ENCODE data around the gene NBEA.

NBEA gene

DNA sequence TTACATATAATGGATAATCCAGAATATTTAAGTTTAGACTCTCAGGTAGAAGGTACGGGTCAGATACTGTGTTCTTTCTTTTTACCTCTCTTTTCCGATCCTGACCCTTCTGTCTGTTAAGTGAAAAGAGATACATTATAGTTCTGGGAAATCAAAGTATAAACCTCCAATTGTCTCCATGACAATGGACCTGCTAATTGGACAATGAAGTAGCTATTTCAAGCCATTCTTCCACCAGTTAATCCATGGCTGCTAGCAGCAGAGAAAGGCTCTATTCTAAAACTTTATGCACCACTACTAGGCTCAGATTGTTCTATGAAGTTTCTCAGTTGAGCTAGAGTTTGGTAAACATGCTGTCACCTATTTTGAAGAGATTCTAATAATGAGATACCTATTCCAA is 8.3 kb upstream of the NBEA start:
- H3K9me3 ChIP-seq (ENCODE audit: control extremely low read depth in 1 of 5, control insufficient read depth in 4 of 5, insufficient read depth in 2 of 5, low read depth in 1 of 5, low read length in 4 of 5) = no peaks in the 10 kb centered on the region
- H3K27ac ChIP-seq (ENCODE audit: insufficient read depth in 1 of 2, low read depth in 1 of 2, low read length in 2 of 2, poor library complexity in 1 of 2, severe bottlenecking in 2 of 2) = no peak overlapping the region
- peaks cover 0 to 4% (median 2%) of the 10 kb centered on the region in 5 experiments for H3K27me3 ChIP-seq (replicated peaks in 2 of 5; ENCODE audit: control insufficient read depth in 4 of 5, insufficient read depth in 5 of 5, low read length in 4 of 5)
- no peak for DNase-seq
- no peaks in the 10 kb centered on the region for H3K36me3 ChIP-seq (ENCODE audit: control insufficient read depth in 4 of 4, insufficient read depth in 4 of 4, low read length in 3 of 4)
- no peak overlapping the region for H3K4me3 ChIP-seq (ENCODE audit: control insufficient read depth in 1 of 7, extremely low read depth in 1 of 7, insufficient read depth in 4 of 7, low read depth in 2 of 7, low read length in 6 of 7)
- no peaks in the 10 kb centered on the region for H3K4me1 ChIP-seq (ENCODE audit: control extremely low read depth in 1 of 4, control insufficient read depth in 4 of 4, insufficient read depth in 4 of 4, low read length in 3 of 4)
- ChIA-PET CTCF (no interaction called here), POLR2A (no interaction called here)
- no CpG with 5 or more reads among the region's 2 CpGs for WGBS (ENCODE audit: insufficient coverage)

- ChIA-PET CTCF (no interaction called here), POLR2A (no interaction called here)
- Histone ChIP-seq H3K4me1 (ENCODE audit: control extremely low read depth in 1 of 4, control insufficient read depth in 4 of 4, insufficient read depth in 4 of 4, low read length in 3 of 4) (no peaks in the 10 kb centered on the region), H3K36me3 (ENCODE audit: control insufficient read depth in 4 of 4, insufficient read depth in 4 of 4, low read length in 3 of 4) (no peaks in the 10 kb centered on the region), H3K9me3 (ENCODE audit: control extremely low read depth in 1 of 5, control insufficient read depth in 4 of 5, insufficient read depth in 2 of 5, low read depth in 1 of 5, low read length in 4 of 5) (no peaks in the 10 kb centered on the region), H3K27ac (ENCODE audit: insufficient read depth in 1 of 2, low read depth in 1 of 2, low read length in 2 of 2, poor library complexity in 1 of 2, severe bottlenecking in 2 of 2) (no peak overlapping the region), H3K4me3 (ENCODE audit: control insufficient read depth in 1 of 7, extremely low read depth in 1 of 7, insufficient read depth in 4 of 7, low read depth in 2 of 7, low read length in 6 of 7) (no peak overlapping the region), H3K27me3 (replicated peaks in 2 of 5; ENCODE audit: control insufficient read depth in 4 of 5, insufficient read depth in 5 of 5, low read length in 4 of 5) (peaks cover 0 to 4% (median 2%) of the 10 kb centered on the region in 5 experiments)
- DNase-seq = no peak
- WGBS (ENCODE audit: insufficient coverage) = 79% methylated on average over 5 of the region's 5 CpGs
Measured at GRCh38 chr13:34935841-34936240, 6.2 kb upstream of the NBEA start.

- ChIA-PET CTCF (no interaction called here), POLR2A (no interaction called here)
- DNase-seq = peak in 2 of 3 donors; percentile 3 to 8
- no peak overlapping the region for H3K4me3 ChIP-seq (ENCODE audit: control insufficient read depth in 1 of 7, extremely low read depth in 1 of 7, insufficient read depth in 4 of 7, low read depth in 2 of 7, low read length in 6 of 7)
- no peaks in the 10 kb centered on the region for H3K9me3 ChIP-seq (ENCODE audit: control extremely low read depth in 1 of 5, control insufficient read depth in 4 of 5, insufficient read depth in 2 of 5, low read depth in 1 of 5, low read length in 4 of 5)
- no CpG with 5 or more reads among the region's 1 CpG for WGBS (ENCODE audit: insufficient coverage)
- H3K27me3 ChIP-seq (replicated peaks in 2 of 5; ENCODE audit: control insufficient read depth in 4 of 5, insufficient read depth in 5 of 5, low read length in 4 of 5) = peaks cover 4 to 15% (median 6%) of the 10 kb centered on the region in 5 experiments
- H3K27ac ChIP-seq (ENCODE audit: insufficient read depth in 1 of 2, low read depth in 1 of 2, low read length in 2 of 2, poor library complexity in 1 of 2, severe bottlenecking in 2 of 2) = no peak overlapping the region
- H3K4me1 ChIP-seq (ENCODE audit: control extremely low read depth in 1 of 4, control insufficient read depth in 4 of 4, insufficient read depth in 4 of 4, low read length in 3 of 4) = peaks cover 0 to 18% (median 16%) of the 10 kb centered on the region in 4 experiments
- no peaks in the 10 kb centered on the region for H3K36me3 ChIP-seq (ENCODE audit: control insufficient read depth in 4 of 4, insufficient read depth in 4 of 4, low read length in 3 of 4)
Measured at GRCh38 chr13:34939771-34940170, 2.3 kb upstream of the NBEA start.

- ChIA-PET CTCF (no interaction called here), POLR2A (no interaction called here)
- Histone ChIP-seq H3K4me1 (ENCODE audit: control extremely low read depth in 1 of 4, control insufficient read depth in 4 of 4, insufficient read depth in 4 of 4, low read length in 3 of 4) (peaks cover 0 to 19% (median 16%) of the 10 kb centered on the region in 4 experiments), H3K36me3 (ENCODE audit: control insufficient read depth in 4 of 4, insufficient read depth in 4 of 4, low read length in 3 of 4) (no peaks in the 10 kb centered on the region), H3K27ac (ENCODE audit: insufficient read depth in 1 of 2, low read depth in 1 of 2, low read length in 2 of 2, poor library complexity in 1 of 2, severe bottlenecking in 2 of 2) (no peak overlapping the region), H3K27me3 (replicated peaks in 2 of 5; ENCODE audit: control insufficient read depth in 4 of 5, insufficient read depth in 5 of 5, low read length in 4 of 5) (peaks cover 4 to 15% (median 6%) of the 10 kb centered on the region in 5 experiments), H3K4me3 (ENCODE audit: control insufficient read depth in 1 of 7, extremely low read depth in 1 of 7, insufficient read depth in 4 of 7, low read depth in 2 of 7, low read length in 6 of 7) (peak overlapping the region in 6 of 7 experiments; percentile 30 to 98 (median 81)), H3K9me3 (ENCODE audit: control extremely low read depth in 1 of 5, control insufficient read depth in 4 of 5, insufficient read depth in 2 of 5, low read depth in 1 of 5, low read length in 4 of 5) (no peaks in the 10 kb centered on the region)
- 40% methylated on average over 1 of the region's 13 CpGs for WGBS (ENCODE audit: insufficient coverage)
- DNase-seq = peak in 1 of 3 donors; percentile 2
Measured at GRCh38 chr13:34941436-34941834, 635 bp upstream of the NBEA start.

DNA sequence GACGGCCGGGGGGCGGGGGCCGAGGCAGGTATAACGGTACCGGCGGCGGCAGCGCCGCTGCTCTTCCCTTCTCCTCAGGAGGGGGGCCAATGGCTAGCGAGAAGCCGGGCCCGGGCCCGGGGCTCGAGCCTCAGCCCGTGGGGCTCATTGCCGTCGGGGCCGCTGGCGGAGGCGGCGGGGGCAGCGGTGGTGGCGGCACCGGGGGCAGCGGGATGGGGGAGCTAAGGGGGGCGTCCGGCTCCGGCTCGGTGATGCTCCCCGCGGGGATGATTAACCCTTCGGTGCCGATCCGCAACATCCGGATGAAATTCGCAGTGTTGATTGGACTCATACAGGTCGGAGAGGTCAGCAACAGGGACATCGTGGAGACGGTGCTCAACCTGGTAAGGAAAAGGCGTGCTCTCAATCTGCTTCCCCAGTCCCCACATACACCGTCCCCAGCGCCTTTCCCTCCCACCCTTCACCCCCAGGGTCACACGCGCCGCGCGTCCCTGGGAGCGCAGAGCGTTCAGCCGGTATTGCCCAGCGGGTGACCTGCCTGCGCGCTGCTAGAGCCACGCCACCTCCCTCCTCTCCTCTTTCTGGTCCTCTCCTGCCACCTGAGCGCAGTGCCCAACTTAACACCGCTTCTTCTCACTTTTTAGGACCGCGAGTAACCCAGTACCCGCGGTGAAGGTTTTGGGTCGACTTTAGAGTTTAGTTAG is 814 bp downstream of the NBEA start:
- POLR2A ChIA-PET = no interaction called here
- Histone ChIP-seq H3K4me3 (ENCODE audit: control insufficient read depth in 1 of 7, extremely low read depth in 1 of 7, insufficient read depth in 4 of 7, low read depth in 2 of 7, low read length in 6 of 7) (peak overlapping the region; percentile 59 to 98 (median 80)), H3K4me1 (ENCODE audit: control extremely low read depth in 1 of 4, control insufficient read depth in 4 of 4, insufficient read depth in 4 of 4, low read length in 3 of 4) (peaks cover 0 to 19% (median 16%) of the 10 kb centered on the region in 4 experiments), H3K27ac (ENCODE audit: insufficient read depth in 1 of 2, low read depth in 1 of 2, low read length in 2 of 2, poor library complexity in 1 of 2, severe bottlenecking in 2 of 2) (no peak overlapping the region), H3K27me3 (replicated peaks in 2 of 5; ENCODE audit: control insufficient read depth in 4 of 5, insufficient read depth in 5 of 5, low read length in 4 of 5) (peaks cover 2 to 15% (median 6%) of the 10 kb centered on the region in 5 experiments), H3K36me3 (ENCODE audit: control insufficient read depth in 4 of 4, insufficient read depth in 4 of 4, low read length in 3 of 4) (no peaks in the 10 kb centered on the region), H3K9me3 (ENCODE audit: control extremely low read depth in 1 of 5, control insufficient read depth in 4 of 5, insufficient read depth in 2 of 5, low read depth in 1 of 5, low read length in 4 of 5) (no peaks in the 10 kb centered on the region)
- DNase-seq = peak in 2 of 3 donors; percentile 34 to 40
- 0% methylated on average over 44 of the region's 62 CpGs for WGBS (ENCODE audit: insufficient coverage)
- CTCF ChIA-PET = no interaction called here

DNA sequence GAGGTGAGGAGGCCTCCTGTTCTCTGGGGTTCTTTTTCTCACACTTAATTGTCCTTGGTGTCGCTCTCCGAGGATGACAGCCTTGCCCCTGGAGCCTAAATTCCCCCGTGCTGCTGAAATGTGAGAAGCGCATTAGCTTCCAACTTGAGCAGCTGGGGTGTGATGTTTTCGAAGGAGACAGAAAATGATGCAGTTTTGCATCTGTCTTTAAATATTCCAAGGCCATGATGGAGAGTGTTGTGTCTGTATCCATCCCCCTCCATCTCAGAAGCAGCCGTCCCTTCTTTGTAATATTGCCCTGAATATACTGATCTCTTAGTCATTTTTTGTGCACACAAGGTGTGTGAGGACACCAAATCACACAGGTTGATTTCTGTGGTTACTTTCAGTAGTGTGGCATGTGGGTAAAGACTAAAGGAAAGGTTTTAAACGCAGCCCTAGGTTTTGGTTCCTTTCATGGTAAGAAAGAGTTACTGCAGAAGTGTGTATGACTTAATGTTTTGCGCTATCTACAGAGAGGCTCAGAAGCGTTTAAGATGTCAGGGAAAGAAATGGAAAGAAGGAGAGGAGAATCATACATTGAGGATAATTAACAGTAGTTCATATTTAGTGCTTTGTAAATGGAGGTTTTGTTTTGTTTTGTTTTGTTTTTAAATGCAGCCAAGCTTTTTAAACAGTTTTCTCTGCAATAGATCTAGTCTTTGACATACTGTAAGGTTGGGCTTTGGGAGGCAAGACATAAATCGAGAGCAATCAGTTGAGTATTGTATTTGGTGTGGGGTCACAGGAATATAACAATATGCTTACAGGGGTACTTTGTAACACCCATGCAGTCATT is 1.6 kb downstream of the NBEA start:
- H3K4me3 ChIP-seq (ENCODE audit: control insufficient read depth in 1 of 7, extremely low read depth in 1 of 7, insufficient read depth in 4 of 7, low read depth in 2 of 7, low read length in 6 of 7) = peak overlapping the region in 6 of 7 experiments; percentile 59 to 98 (median 81)
- DNase-seq = peak in 2 of 3 donors; percentile 18 to 25
- no peaks in the 10 kb centered on the region for H3K9me3 ChIP-seq (ENCODE audit: control extremely low read depth in 1 of 5, control insufficient read depth in 4 of 5, insufficient read depth in 2 of 5, low read depth in 1 of 5, low read length in 4 of 5)
- ChIA-PET CTCF (interaction anchor here (0.5 kb wide), 1 partner anchor 137 kb away, joined by 3 read pairs; no protein-coding TSS in a partner anchor), POLR2A (no interaction called here)
- no peaks in the 10 kb centered on the region for H3K36me3 ChIP-seq (ENCODE audit: control insufficient read depth in 4 of 4, insufficient read depth in 4 of 4, low read length in 3 of 4)
- 67% methylated on average over 7 of the region's 10 CpGs for WGBS (ENCODE audit: insufficient coverage)
- H3K27ac ChIP-seq (ENCODE audit: insufficient read depth in 1 of 2, low read depth in 1 of 2, low read length in 2 of 2, poor library complexity in 1 of 2, severe bottlenecking in 2 of 2) = no peak overlapping the region
- peaks cover 0 to 19% (median 16%) of the 10 kb centered on the region in 4 experiments for H3K4me1 ChIP-seq (ENCODE audit: control extremely low read depth in 1 of 4, control insufficient read depth in 4 of 4, insufficient read depth in 4 of 4, low read length in 3 of 4)
- peaks cover 2 to 15% (median 6%) of the 10 kb centered on the region in 5 experiments for H3K27me3 ChIP-seq (replicated peaks in 2 of 5; ENCODE audit: control insufficient read depth in 4 of 5, insufficient read depth in 5 of 5, low read length in 4 of 5)

- DNase-seq = no peak
- H3K9me3 ChIP-seq (ENCODE audit: control extremely low read depth in 1 of 5, control insufficient read depth in 4 of 5, insufficient read depth in 2 of 5, low read depth in 1 of 5, low read length in 4 of 5) = no peaks in the 10 kb centered on the region
- peaks cover 2 to 15% (median 6%) of the 10 kb centered on the region in 5 experiments for H3K27me3 ChIP-seq (replicated peaks in 2 of 5; ENCODE audit: control insufficient read depth in 4 of 5, insufficient read depth in 5 of 5, low read length in 4 of 5)
- peaks cover 0 to 19% (median 16%) of the 10 kb centered on the region in 4 experiments for H3K4me1 ChIP-seq (ENCODE audit: control extremely low read depth in 1 of 4, control insufficient read depth in 4 of 4, insufficient read depth in 4 of 4, low read length in 3 of 4)
- H3K36me3 ChIP-seq (ENCODE audit: control insufficient read depth in 4 of 4, insufficient read depth in 4 of 4, low read length in 3 of 4) = no peaks in the 10 kb centered on the region
- H3K4me3 ChIP-seq (ENCODE audit: control insufficient read depth in 1 of 7, extremely low read depth in 1 of 7, insufficient read depth in 4 of 7, low read depth in 2 of 7, low read length in 6 of 7) = no peak overlapping the region
- ChIA-PET CTCF (no interaction called here), POLR2A (no interaction called here)
- WGBS (ENCODE audit: insufficient coverage) = no CpG with 5 or more reads among the region's 2 CpGs
- H3K27ac ChIP-seq (ENCODE audit: insufficient read depth in 1 of 2, low read depth in 1 of 2, low read length in 2 of 2, poor library complexity in 1 of 2, severe bottlenecking in 2 of 2) = no peak overlapping the region
Measured at GRCh38 chr13:34944274-34944634, 2.2 kb downstream of the NBEA start.

All from common myeloid progenitor, CD34-positive (primary cell).